GM23248 (cell line): ENCODE results near the gene FTH1.

ENCODE experiments used
- EZH2 ChIP-seq: fragments of 200-600 bp; sonication (generic); IDR thresholded peaks from 2 replicates; pipeline ENCODE4 v1.6.1; 2018; ENCODE audit warnings: antibody characterized with exemption, mild to moderate bottlenecking; ENCODE audit not compliant: insufficient read depth, poor library complexity, severe bottlenecking
- EZH2phosphoT487 ChIP-seq: fragments of 200-600 bp; sonication (generic); IDR thresholded peaks from 2 replicates; pipeline ENCODE4 v1.6.1; 2018; ENCODE audit warnings: antibody characterized with exemption, moderate library complexity, mild to moderate bottlenecking, low read depth; ENCODE audit not compliant: insufficient read depth

GRCh38 chr11:61955422-61956135 is 11.9 kb downstream of the FTH1 start:
- TF ChIP-seq EZH2 (no peak), EZH2phosphoT487 (no peak)
